GM12878 (cell line): ENCODE measurements around the gene ACSF3. TPM values are rescaled to one million over a fixed set of nuclear protein-coding genes. Genes with fewer than 3 reads are reported as not detected.

Experiments used
- ATAC-seq: fragments of 200-7000 bp; cut with Tn5 transposase; 3 replicates; pipeline ENCODE4 v1.9.1; 2020; ENCODE audit warnings: mild to moderate bottlenecking, moderate library complexity
- BruUV-seq: library from RNA; stranded (reverse); fragments of 400-500 nt; replicated peaks from 2 replicates; lab custom pipeline; 2021; lab: Mats Ljungman, UMichigan
- CTCF ChIA-PET: fragments of 300-600 bp; sonication (Branson Sonifier 250); formaldehyde crosslinking; extraction: SDS; loops from one replicate; lab custom pipeline; 2021; ENCODE audit warnings: inconsistent platforms; lab: Yijun Ruan, JAX
- POLR2A ChIA-PET: fragments of 350-600 bp; formaldehyde crosslinking; extraction: SDS; loops from one replicate; lab custom pipeline; 2021; ENCODE audit warnings: inconsistent platforms; lab: Charles Lee
- RAD21 ChIA-PET: fragments of 300-600 bp; sonication (Branson Sonifier 250); formaldehyde crosslinking; loops from one replicate; lab custom pipeline; 2023; ENCODE audit warnings: antibody characterized with exemption; ENCODE audit not compliant: unreplicated experiment; lab: Charles Lee
- SMC1A ChIA-PET: fragments of 300-600 bp; sonication (Branson Sonifier 250); formaldehyde crosslinking; loops from one replicate; lab custom pipeline; 2023; ENCODE audit not compliant: unreplicated experiment, uncharacterized antibody; lab: Charles Lee
- DNase-seq: peaks from one replicate; pipeline ENCODE4 v3.0.0-alpha.2; 2011; ENCODE audit warnings: low read depth, low spot score
- FAIRE-seq: peaks from 3 replicates; lab custom pipeline; 2011; peaks lifted over from hg19 to GRCh38; lab: Jason Lieb, UNC
- H2AFZ ChIP-seq: 2 replicates; pipeline ENCODE4 v1.6.0; 2011; ENCODE audit warnings: low read depth, low read length, control low read depth; ENCODE audit not compliant: control insufficient read depth
- H3K27ac ChIP-seq: 2 replicates; pipeline ENCODE4 v1.5.1; 2011; ENCODE audit warnings: control low read depth; ENCODE audit not compliant: control insufficient read depth, insufficient read depth
- H3K27me3 ChIP-seq, 2 experiments: replicated peaks in 1 of 2; 2 replicates each; pipeline versions ENCODE4 v1.6.0 to v1.6.1; 2011; ENCODE audit warnings: low read length in 1 of 2; ENCODE audit not compliant: control insufficient read depth in 2 of 2, insufficient read depth in 2 of 2
- H3K36me3 ChIP-seq, 2 experiments: 2 replicates each; pipeline ENCODE4 v1.5.1; 2011; ENCODE audit warnings: low read length in 1 of 2; ENCODE audit not compliant: control insufficient read depth in 2 of 2, insufficient read depth in 2 of 2
- H3K4me1 ChIP-seq: 2 replicates; pipeline ENCODE4 v1.6.1; 2011; ENCODE audit warnings: mild to moderate bottlenecking, low read length, moderate library complexity, mixed read lengths; ENCODE audit not compliant: control insufficient read depth, insufficient read depth
- H3K4me2 ChIP-seq: 2 replicates; pipeline ENCODE4 v1.6.0; 2011; ENCODE audit warnings: control low read depth; ENCODE audit not compliant: control insufficient read depth, insufficient read depth
- H3K4me3 ChIP-seq: fragments of 200-600 bp; sonication (generic); 2 replicates; pipeline ENCODE4 v1.5.1; 2016
- H3K79me2 ChIP-seq: 2 replicates; pipeline ENCODE4 v1.6.0; 2011; ENCODE audit warnings: low read length; ENCODE audit not compliant: control insufficient read depth, insufficient read depth
- H3K9ac ChIP-seq: 2 replicates; pipeline ENCODE4 v1.8.0; 2011; ENCODE audit warnings: low read length, control low read depth, mixed read lengths; ENCODE audit not compliant: control insufficient read depth, insufficient read depth
- H3K9me3 ChIP-seq: replicated peaks from 3 replicates; pipeline ENCODE4 v1.5.1; 2011; ENCODE audit warnings: mild to moderate bottlenecking, low read length; ENCODE audit not compliant: control insufficient read depth, insufficient read depth
- H4K20me1 ChIP-seq: 2 replicates; pipeline ENCODE4 v1.6.0; 2011; ENCODE audit not compliant: control insufficient read depth, insufficient read depth
- BCLAF1 ChIP-seq: fragments of 450-650 bp; IDR thresholded peaks from 2 replicates; pipeline ENCODE4 v1.6.1; 2017; ENCODE audit warnings: antibody characterized with exemption, mild to moderate bottlenecking, moderate library complexity
- CBX3 ChIP-seq: fragments of 200-600 bp; sonication (generic); IDR thresholded peaks from 2 replicates; pipeline ENCODE4 v1.6.1; 2016; ENCODE audit warnings: low read depth, borderline replicate concordance
- ETV6 ChIP-seq, 2 experiments: fragments of 450-650 bp in 1 of 2; IDR thresholded peaks in 1 of 2; conservative IDR thresholded peaks in 1 of 2; 2 replicates each; pipeline ENCODE4 v1.6.1; 2014; ENCODE audit warnings: antibody characterized with exemption in 1 of 2, borderline replicate concordance in 1 of 2, low read depth in 1 of 2, mild to moderate bottlenecking in 1 of 2, moderate library complexity in 1 of 2
- MEF2A ChIP-seq: IDR thresholded peaks from 2 replicates; pipeline ENCODE4 v1.6.1; 2011; ENCODE audit warnings: low read depth, mild to moderate bottlenecking, low read length, moderate library complexity; ENCODE audit not compliant: insufficient read depth
- MXI1 ChIP-seq: fragments of 150-350 bp; IDR thresholded peaks from 2 replicates; pipeline ENCODE4 v1.6.1; 2011; ENCODE audit warnings: low read depth, mild to moderate bottlenecking, inconsistent platforms, low read length, improper control_type of control experiment
- RBBP5 ChIP-seq: fragments of 200-600 bp; sonication (generic); conservative IDR thresholded peaks from 2 replicates; pipeline ENCODE4 v1.6.1; 2016
- SMAD1 ChIP-seq: fragments of 450-650 bp; IDR thresholded peaks from 2 replicates; pipeline ENCODE4 v1.6.1; 2018; ENCODE audit warnings: mild to moderate bottlenecking, low read depth; ENCODE audit not compliant: partially characterized antibody
- SREBF2 ChIP-seq: IDR thresholded peaks from 2 replicates; pipeline ENCODE4 v1.6.1; 2012; ENCODE audit warnings: mild to moderate bottlenecking, low read length
- TBL1XR1 ChIP-seq: IDR thresholded peaks from 2 replicates; pipeline ENCODE4 v1.6.1; 2012; ENCODE audit warnings: low read depth, low read length, improper control_type of control experiment
- TCF12 ChIP-seq: IDR thresholded peaks from 2 replicates; pipeline ENCODE4 v1.6.1; 2011; ENCODE audit warnings: low read depth, mild to moderate bottlenecking, low read length
- WRNIP1 ChIP-seq: IDR thresholded peaks from 2 replicates; pipeline ENCODE4 v1.6.1; 2011; ENCODE audit warnings: low read depth, low read length, improper control_type of control experiment, borderline replicate concordance
- WGBS: methylation state at CpG from one replicate; pipeline ENCODE4 v1.1.6; 2016; ENCODE audit warnings: low lambda C conversion rate; ENCODE audit not compliant: insufficient replicate concordance, insufficient coverage; ENCODE audit errors: missing lambda C conversion rate; 5-methylcytosine and 5-hydroxymethylcytosine counted together
- in situ Hi-C: fragments of 300-500 bp; cut with MboI; formaldehyde crosslinking; loops from 9 replicates; pipeline ENCODE4 v1.14.3; 2018; ENCODE audit warnings: mixed read lengths
- intact Hi-C: fragments of 100-400 bp; cut with micrococcal nuclease; formaldehyde crosslinking; loops from one replicate; pipeline ENCODE4 v1.14.2; 2022; ENCODE audit not compliant: unreplicated experiment
- polyA plus RNA-seq, 11 experiments: library from polyadenylated mRNA; depleted of rRNA in 4 of 11; unstranded in 6 of 11; stranded (reverse) in 5 of 11; fragments of >200 nt; fragmentation: Nextera tagmentation in 4 of 11; fragmentation: Illumina TruSeq in 1 of 11; extraction: Ambion mirVana in 4 of 11; extraction: Trizol in 1 of 11; gene quantifications; 1 replicate in 1 of 11; 2 replicates in 10 of 11; pipeline versions ENCODE4 v1.2.1 to v1.2.3, GENCODE V29; 2011 to 2016; ENCODE audit warnings: inconsistent platforms in 2 of 11, missing spikeins in 2 of 11, low read depth in 1 of 11
- total RNA-seq, 4 experiments: library from RNA; depleted of rRNA in 3 of 4; stranded (reverse); fragments of >200 nt in 3 of 4; fragmentation: Illumina TruSeq in 1 of 4; extraction: Trizol in 1 of 4; gene quantifications; 2 replicates each; pipeline versions ENCODE4 v1.2.1 to v1.2.3, GENCODE V29; 2013 to 2021
- TF ChIP-seq, protein P1 (sequence below): fragments of 150-350 bp; IDR thresholded peaks from 2 replicates; pipeline ENCODE4 v1.6.1; 2016; ENCODE audit warnings: low read depth, low read length
- TF ChIP-seq, protein P2 (sequence below): fragments of 450-650 bp; IDR thresholded peaks from 2 replicates; pipeline ENCODE4 v1.6.1; 2017; ENCODE audit warnings: low read depth, mild to moderate bottlenecking, moderate library complexity

The ACSF3 gene
- total and polyA plus RNA-seq, 10 of the 15 experiments (the other 5 are each of a cell fraction or from before 2014, with no cell fraction given), result 1.0 to 44.4 (median 25.8) TPM

GRCh38 chr16:89104303-89104702, 10.7 kb downstream of the ACSF3 start (continued):
- TF ChIP-seq, protein P1, sequence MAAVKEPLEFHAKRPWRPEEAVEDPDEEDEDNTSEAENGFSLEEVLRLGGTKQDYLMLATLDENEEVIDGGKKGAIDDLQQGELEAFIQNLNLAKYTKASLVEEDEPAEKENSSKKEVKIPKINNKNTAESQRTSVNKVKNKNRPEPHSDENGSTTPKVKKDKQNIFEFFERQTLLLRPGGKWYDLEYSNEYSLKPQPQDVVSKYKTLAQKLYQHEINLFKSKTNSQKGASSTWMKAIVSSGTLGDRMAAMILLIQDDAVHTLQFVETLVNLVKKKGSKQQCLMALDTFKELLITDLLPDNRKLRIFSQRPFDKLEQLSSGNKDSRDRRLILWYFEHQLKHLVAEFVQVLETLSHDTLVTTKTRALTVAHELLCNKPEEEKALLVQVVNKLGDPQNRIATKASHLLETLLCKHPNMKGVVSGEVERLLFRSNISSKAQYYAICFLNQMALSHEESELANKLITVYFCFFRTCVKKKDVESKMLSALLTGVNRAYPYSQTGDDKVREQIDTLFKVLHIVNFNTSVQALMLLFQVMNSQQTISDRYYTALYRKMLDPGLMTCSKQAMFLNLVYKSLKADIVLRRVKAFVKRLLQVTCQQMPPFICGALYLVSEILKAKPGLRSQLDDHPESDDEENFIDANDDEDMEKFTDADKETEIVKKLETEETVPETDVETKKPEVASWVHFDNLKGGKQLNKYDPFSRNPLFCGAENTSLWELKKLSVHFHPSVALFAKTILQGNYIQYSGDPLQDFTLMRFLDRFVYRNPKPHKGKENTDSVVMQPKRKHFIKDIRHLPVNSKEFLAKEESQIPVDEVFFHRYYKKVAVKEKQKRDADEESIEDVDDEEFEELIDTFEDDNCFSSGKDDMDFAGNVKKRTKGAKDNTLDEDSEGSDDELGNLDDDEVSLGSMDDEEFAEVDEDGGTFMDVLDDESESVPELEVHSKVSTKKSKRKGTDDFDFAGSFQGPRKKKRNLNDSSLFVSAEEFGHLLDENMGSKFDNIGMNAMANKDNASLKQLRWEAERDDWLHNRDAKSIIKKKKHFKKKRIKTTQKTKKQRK, result no peak
- TF ChIP-seq, all 136 proteins: peak for 0

GRCh38 chr16:89104930-89105571, 11.4 kb downstream of the ACSF3 start:
- H3K36me3 ChIP-seq, result peaks cover 20 to 38% of the 10 kb centered on the region in 2 experiments; a peak in 3 of 4 replicates
- no peak overlapping the region for H2AFZ ChIP-seq
- intact Hi-C loops (no loop called here), in situ Hi-C loops (no loop called here)
- H3K4me3 ChIP-seq, result no peak overlapping the region
- POLR2A ChIA-PET, result interaction anchor here (1.0 to 1.8 kb wide), 4 partner anchors 8 to 141 kb away, joined by 3 to 5 read pairs (median 4); no protein-coding TSS in a partner anchor
- no peak overlapping the region for H3K4me2 ChIP-seq
- CTCF ChIA-PET, result interaction anchor here (0.7 kb wide), 1 partner anchor 8 kb away, joined by 4 read pairs; no protein-coding TSS in a partner anchor
- RAD21 ChIA-PET, result interaction anchor here (0.8 to 1.8 kb wide), 3 partner anchors 8 to 133 kb away, joined by 3 to 7 read pairs (median 3); no protein-coding TSS in a partner anchor
- peaks cover 5% of the 10 kb centered on the region; the same call in 1 of the 2 replicates for H3K4me1 ChIP-seq
- ATAC-seq, result peak; percentile 90
- SMC1A ChIA-PET, result interaction anchor here (1.0 kb wide), 2 partner anchors 8 to 11 kb away, joined by 3 read pairs; no protein-coding TSS in a partner anchor
- H3K9me3 ChIP-seq, result no peaks in the 10 kb centered on the region
- no peak overlapping the region for H3K9ac ChIP-seq
- DNase-seq, result no peak
- BruUV-seq, result no TSS peak
- no peaks in the 10 kb centered on the region for H4K20me1 ChIP-seq
- no peak for FAIRE-seq
- H3K79me2 ChIP-seq, result peaks cover 3% of the 10 kb centered on the region
- H3K27ac ChIP-seq, result no peak overlapping the region
- WGBS, result 40% methylated on average over 22 of the region's 23 CpGs
- H3K27me3 ChIP-seq, result no peaks in the 10 kb centered on the region
- TF ChIP-seq, protein P2, sequence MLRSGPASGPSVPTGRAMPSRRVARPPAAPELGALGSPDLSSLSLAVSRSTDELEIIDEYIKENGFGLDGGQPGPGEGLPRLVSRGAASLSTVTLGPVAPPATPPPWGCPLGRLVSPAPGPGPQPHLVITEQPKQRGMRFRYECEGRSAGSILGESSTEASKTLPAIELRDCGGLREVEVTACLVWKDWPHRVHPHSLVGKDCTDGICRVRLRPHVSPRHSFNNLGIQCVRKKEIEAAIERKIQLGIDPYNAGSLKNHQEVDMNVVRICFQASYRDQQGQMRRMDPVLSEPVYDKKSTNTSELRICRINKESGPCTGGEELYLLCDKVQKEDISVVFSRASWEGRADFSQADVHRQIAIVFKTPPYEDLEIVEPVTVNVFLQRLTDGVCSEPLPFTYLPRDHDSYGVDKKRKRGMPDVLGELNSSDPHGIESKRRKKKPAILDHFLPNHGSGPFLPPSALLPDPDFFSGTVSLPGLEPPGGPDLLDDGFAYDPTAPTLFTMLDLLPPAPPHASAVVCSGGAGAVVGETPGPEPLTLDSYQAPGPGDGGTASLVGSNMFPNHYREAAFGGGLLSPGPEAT, result peak; percentile 61; the same call in 1 of the 2 replicates
- TF ChIP-seq MXI1 (no peak), BCLAF1 (no peak), ETV6 (conservative IDR thresholded peaks at IDR 0.05 in 1 of 2, IDR thresholded peaks at IDR 0.05 in 1 of 2; ENCODE audit: borderline replicate concordance in 1 of 2, low read depth in 1 of 2) (no peak), TBL1XR1 (no peak), SREBF2 (no peak), WRNIP1 (no peak), RBBP5 (no peak), MEF2A (0 out of 2 replicates have a peak, but pooled peaks have one; percentile 15), TCF12 (peak; percentile 89), SMAD1 (no peak), CBX3 (no peak)
